Spleen (tissue), 11 donors: ENCODE measurements around the gene NSD2. TPM values are rescaled to one million over a fixed set of nuclear protein-coding genes. Genes with fewer than 3 reads are reported as not detected.
A peak's percentile ranks its signal among the peaks of the same experiment; 100 is the strongest.

Source experiments
- DNase-seq: peaks from one replicate; pipeline ENCODE4 v3.0.0-alpha.2; 2020
- H3K27ac ChIP-seq, 8 donors: fragments of 200-600 bp; sonication (generic) in 7 of 8; 1 replicate in 4 of 8; 2 replicates in 4 of 8; pipeline versions ENCODE4 v1.5.0 to v1.8.0; 2016 to 2021; ENCODE audit warnings: inconsistent platforms in 4 of 8, mild to moderate bottlenecking in 4 of 8, moderate library complexity in 1 of 8
- H3K27me3 ChIP-seq, 7 donors: fragments of 200-600 bp; sonication (generic) in 6 of 7; replicated peaks in 1 of 7; 1 replicate in 4 of 7; 2 replicates in 3 of 7; pipeline versions ENCODE4 v1.5.0 to v1.8.0; 2016 to 2021; ENCODE audit warnings: inconsistent platforms in 3 of 7, mild to moderate bottlenecking in 1 of 7
- H3K36me3 ChIP-seq, 6 donors: fragments of 200-600 bp; sonication (generic) in 5 of 6; 1 replicate in 4 of 6; 2 replicates in 2 of 6; pipeline versions ENCODE4 v1.5.0 to v1.8.0; 2016 to 2021; ENCODE audit warnings: inconsistent platforms in 2 of 6
- H3K4me1 ChIP-seq, 6 donors: fragments of 200-600 bp; sonication (generic) in 5 of 6; 1 replicate in 3 of 6; 2 replicates in 3 of 6; pipeline versions ENCODE4 v1.5.0 to v1.8.0; 2016 to 2021; ENCODE audit warnings: inconsistent platforms in 3 of 6
- H3K4me3 ChIP-seq, 8 donors: fragments of 200-600 bp; sonication (generic) in 7 of 8; 1 replicate in 4 of 8; 2 replicates in 4 of 8; pipeline versions ENCODE4 v1.5.0 to v1.8.0; 2016 to 2021; ENCODE audit warnings: inconsistent platforms in 4 of 8, mild to moderate bottlenecking in 4 of 8, moderate library complexity in 2 of 8
- H3K9me3 ChIP-seq, 8 donors: fragments of 200-600 bp; sonication (generic) in 7 of 8; 1 replicate in 4 of 8; 2 replicates in 4 of 8; pipeline versions ENCODE4 v1.5.0 to v1.8.0; 2016 to 2021; ENCODE audit warnings: inconsistent platforms in 4 of 8
- CTCF ChIP-seq, 11 experiments: fragments of 200-600 bp in 7 of 11; fragments of 450-650 bp in 4 of 11; sonication (generic) in 4 of 11; IDR thresholded peaks in 8 of 11; conservative IDR thresholded peaks in 3 of 11; 1 replicate in 7 of 11; 2 replicates in 4 of 11; pipeline versions ENCODE4 v1.4.0 to v1.8.0; 2016 to 2021; ENCODE audit warnings: antibody characterized with exemption in 11 of 11, inconsistent platforms in 4 of 11, mild to moderate bottlenecking in 1 of 11
- POLR2A ChIP-seq, 3 donors: fragments of 450-650 bp; IDR thresholded peaks; one replicate each; pipeline ENCODE4 v1.5.1; 2017; ENCODE audit warnings: antibody characterized with exemption in 3 of 3, mild to moderate bottlenecking in 1 of 3
- POLR2AphosphoS5 ChIP-seq, 3 donors: sonication (generic); formaldehyde crosslinking; IDR thresholded peaks; one replicate each; pipeline ENCODE4 v1.5.1; 2017; ENCODE audit warnings: antibody characterized with exemption in 3 of 3
- WGBS, 5 donors: extraction: QIAGEN DNeasy Blood & Tissue Kit in 3 of 5; methylation state at CpG; one replicate each; pipeline versions ENCODE4 v1.1.5 to v1.1.7; 2013 to 2018; 5-methylcytosine and 5-hydroxymethylcytosine counted together
- intact Hi-C: fragments of 100-400 bp; cut with DNase I; formaldehyde crosslinking; loops from one replicate; pipeline ENCODE4 v1.15.0; 2023; ENCODE audit warnings: low total_unique reads
- polyA plus RNA-seq, 3 donors: library from polyadenylated mRNA; stranded (reverse); fragments of 200-250 nt; gene quantifications; one replicate each; pipeline ENCODE4 v1.2.1, GENCODE V29; 2013
- total RNA-seq, 7 donors: library from RNA; depleted of rRNA in 3 of 7; stranded (reverse); fragments of >200 nt in 3 of 7; fragmentation: NEBNext Ultra II Directional in 4 of 7; extraction: Animal tissue kit (Norgen Biotek cat#: 25700) in 4 of 7; gene quantifications; one replicate each; pipeline versions ENCODE4 v1.1.0 to v1.2.1, GENCODE V29; 2016 to 2021
- donor health status: healthy with polysubstance abuse.
- donor health status: DM: no; HTN: no; CAD: no; lungs with moderate emphysema.
- donor health status: DM: no; HTN: no; CAD: no.
- donor health status: Bipolar disorder and iron deficiency.
- donor health status: healthy.
- donor health status: DM: no; HTN: no; CAD: no.
- donor health status: DM: yes; HTN: yes; CAD: no.

NSD2 gene
- total and polyA plus RNA-seq, 10 donors: 7.1 to 58.9 (median 47.8) TPM

GRCh38 chr4:1899149-1900086, 28.2 kb downstream of the NSD2 start:
- no peak overlapping the region for H3K27ac ChIP-seq
- WGBS, 5 donors: 27 to 31% (median 28%) methylated on average over 15 of the region's 15 CpGs
- peak; percentile 73 to 92 (median 86) for TF ChIP-seq CTCF (IDR thresholded peaks at IDR 0.05 in 8 of 11, conservative IDR thresholded peaks at IDR 0.05 in 3 of 11)
- peak; percentile 34 to 65 (median 47) for TF ChIP-seq POLR2AphosphoS5 (IDR thresholded peaks at IDR 0.05)
- TF ChIP-seq POLR2A (IDR thresholded peaks at IDR 0.05): no peak

GRCh38 chr4:1900087-1900433, 28.9 kb downstream of the NSD2 start:
- no peak for TF ChIP-seq CTCF (IDR thresholded peaks at IDR 0.05 in 8 of 11, conservative IDR thresholded peaks at IDR 0.05 in 3 of 11)
- TF ChIP-seq POLR2A (IDR thresholded peaks at IDR 0.05): no peak
- no peak for TF ChIP-seq POLR2AphosphoS5 (IDR thresholded peaks at IDR 0.05)
- no peak overlapping the region for H3K27ac ChIP-seq
- peaks cover 0 to 10% (median 8%) of the 10 kb centered on the region in 6 donors for H3K4me1 ChIP-seq
- H3K27me3 ChIP-seq: no peaks in the 10 kb centered on the region
- no peaks in the 10 kb centered on the region for H3K9me3 ChIP-seq
- intact Hi-C loops: no loop called here
- H3K4me3 ChIP-seq: no peak overlapping the region
- no peak for DNase-seq
- H3K36me3 ChIP-seq: peaks cover 0 to 59% (median 18%) of the 10 kb centered on the region in 6 donors

More at GRCh38 chr4:1899149-1900086, 28.2 kb downstream of the NSD2 start:
- no peak overlapping the region for H3K4me3 ChIP-seq
- H3K36me3 ChIP-seq: peaks cover 0 to 53% (median 16%) of the 10 kb centered on the region in 6 donors
- intact Hi-C loops: loop anchor here (5.0 kb wide), 1 partner anchor 152 kb away; no protein-coding TSS in a partner anchor
- H3K27me3 ChIP-seq: no peaks in the 10 kb centered on the region
- H3K4me1 ChIP-seq: peaks cover 0 to 15% (median 8%) of the 10 kb centered on the region in 6 donors
- no peaks in the 10 kb centered on the region for H3K9me3 ChIP-seq
- peak; percentile 90 for DNase-seq

GRCh38 chr4:1900624-1901023, 29.4 kb downstream of the NSD2 start:
- TF ChIP-seq POLR2AphosphoS5 (IDR thresholded peaks at IDR 0.05) (no peak), CTCF (IDR thresholded peaks at IDR 0.05 in 8 of 11, conservative IDR thresholded peaks at IDR 0.05 in 3 of 11) (no peak), POLR2A (IDR thresholded peaks at IDR 0.05) (no peak)
- no peaks in the 10 kb centered on the region for H3K27me3 ChIP-seq
- no peak overlapping the region for H3K4me3 ChIP-seq
- H3K9me3 ChIP-seq: no peaks in the 10 kb centered on the region
- no peak overlapping the region for H3K27ac ChIP-seq
- DNase-seq: peak; percentile 12
- 90 to 95% (median 93%) methylated on average over 16 of the region's 16 CpGs for whole genome bisulfite sequencing, 5 donors
- intact Hi-C loops: no loop called here
- H3K4me1 ChIP-seq: peaks cover 0 to 10% (median 8%) of the 10 kb centered on the region in 6 donors
- H3K36me3 ChIP-seq: peaks cover 0 to 63% (median 21%) of the 10 kb centered on the region in 6 donors

GRCh38 chr4:1901127-1901526, 29.9 kb downstream of the NSD2 start:
- Histone ChIP-seq H3K9me3 (no peaks in the 10 kb centered on the region), H3K4me1 (peaks cover 0 to 11% (median 8%) of the 10 kb centered on the region in 6 donors), H3K27ac (no peak overlapping the region), H3K36me3 (peaks cover 0 to 63% (median 24%) of the 10 kb centered on the region in 6 donors), H3K27me3 (no peaks in the 10 kb centered on the region), H3K4me3 (no peak overlapping the region)
- TF ChIP-seq CTCF (IDR thresholded peaks at IDR 0.05 in 8 of 11, conservative IDR thresholded peaks at IDR 0.05 in 3 of 11) (no peak), POLR2A (IDR thresholded peaks at IDR 0.05) (no peak), POLR2AphosphoS5 (IDR thresholded peaks at IDR 0.05) (no peak)
- intact Hi-C loops: no loop called here
- DNase-seq: no peak
- 81 to 87% (median 87%) methylated on average over 6 of the region's 6 CpGs for WGBS, 5 donors
